Parathyroid adenoma (tissue), 2 donors: Measurements from ENCODE around the gene CAB39.

ENCODE experiments used
- H2AFZ ChIP-seq: fragments of 300-600 bp; sonication (generic); one replicate; pipeline ENCODE4 v1.7.0; 2017; ENCODE audit warnings: antibody characterized with exemption, mild to moderate bottlenecking
- H3K27ac ChIP-seq: fragments of 300-600 bp; sonication (generic); one replicate; pipeline ENCODE4 v1.7.0; 2017
- H3K27me3 ChIP-seq: fragments of 300-600 bp; sonication (generic); one replicate; pipeline ENCODE4 v1.7.0; 2017; ENCODE audit warnings: low read length; ENCODE audit not compliant: control insufficient read depth, insufficient read depth
- H3K36me3 ChIP-seq: fragments of 300-600 bp; sonication (generic); one replicate; pipeline ENCODE4 v1.7.0; 2017; ENCODE audit warnings: low read length; ENCODE audit not compliant: control insufficient read depth, insufficient read depth
- H3K4me1 ChIP-seq: fragments of 300-600 bp; sonication (generic); one replicate; pipeline ENCODE4 v1.7.0; 2017; ENCODE audit warnings: control low read depth
- H3K4me2 ChIP-seq: fragments of 300-600 bp; sonication (generic); one replicate; pipeline ENCODE4 v1.7.0; 2017; ENCODE audit warnings: low read length
- H3K4me3 ChIP-seq: fragments of 300-600 bp; sonication (generic); one replicate; pipeline ENCODE4 v1.7.0; 2017; ENCODE audit warnings: low read depth, low read length
- H3K79me2 ChIP-seq: fragments of 300-600 bp; sonication (generic); one replicate; pipeline ENCODE4 v1.7.0; 2017; ENCODE audit warnings: control low read depth
- H3K9ac ChIP-seq: fragments of 300-600 bp; sonication (generic); one replicate; pipeline ENCODE4 v1.7.0; 2017; ENCODE audit warnings: mild to moderate bottlenecking
- H3K9me3 ChIP-seq: fragments of 300-600 bp; sonication (generic); one replicate; pipeline ENCODE4 v1.7.0; 2017; ENCODE audit warnings: low read length; ENCODE audit not compliant: control insufficient read depth
- CTCF ChIP-seq: fragments of 300-600 bp; sonication (generic); IDR thresholded peaks from one replicate; pipeline ENCODE4 v1.7.0; 2017; ENCODE audit warnings: antibody characterized with exemption, mild to moderate bottlenecking
- donor health status: primary hyperparathyroidism.

CAB39 gene

GRCh38 chr2:230825354-230825753 lies 112.7 kb downstream of the CAB39 start:
- Histone ChIP-seq H3K4me1 (peaks cover 18% of the 10 kb centered on the region), H3K36me3 (no peaks in the 10 kb centered on the region), H3K27ac (no peak overlapping the region), H3K9ac (no peak overlapping the region), H3K9me3 (no peaks in the 10 kb centered on the region), H3K4me3 (no peak overlapping the region), H3K27me3 (peaks cover 3% of the 10 kb centered on the region), H2AFZ (no peak overlapping the region), H3K79me2 (no peaks in the 10 kb centered on the region), H3K4me2 (no peak overlapping the region)
- no peak for TF ChIP-seq CTCF

- no peaks in the 10 kb centered on the region for H3K36me3 ChIP-seq
- H3K4me1 ChIP-seq = peaks cover 8% of the 10 kb centered on the region
- no peak for TF ChIP-seq CTCF
- H3K9me3 ChIP-seq = no peaks in the 10 kb centered on the region
- H3K4me2 ChIP-seq = no peak overlapping the region
- H3K27ac ChIP-seq = no peak overlapping the region
- H3K27me3 ChIP-seq = peaks cover 3% of the 10 kb centered on the region
- H2AFZ ChIP-seq = peak overlapping the region; percentile 57
- no peak overlapping the region for H3K9ac ChIP-seq
- no peak overlapping the region for H3K4me3 ChIP-seq
- no peaks in the 10 kb centered on the region for H3K79me2 ChIP-seq
Observed at GRCh38 chr2:230827774-230828271, 115.2 kb downstream of the CAB39 start.

GRCh38 chr2:230828272-230828961 lies 115.8 kb downstream of the CAB39 start:
- Histone ChIP-seq H2AFZ (peak overlapping the region; percentile 57), H3K27me3 (peaks cover 3% of the 10 kb centered on the region)

GRCh38 chr2:230829293-230829692 lies 116.7 kb downstream of the CAB39 start:
- TF ChIP-seq CTCF = no peak
- no peaks in the 10 kb centered on the region for H3K79me2 ChIP-seq
- no peak overlapping the region for H3K27ac ChIP-seq
- no peak overlapping the region for H3K4me3 ChIP-seq
- peaks cover 3% of the 10 kb centered on the region for H3K27me3 ChIP-seq
- no peak overlapping the region for H2AFZ ChIP-seq
- no peaks in the 10 kb centered on the region for H3K36me3 ChIP-seq
- H3K9me3 ChIP-seq = no peaks in the 10 kb centered on the region
- no peak overlapping the region for H3K4me2 ChIP-seq
- H3K9ac ChIP-seq = no peak overlapping the region
- H3K4me1 ChIP-seq = no peaks in the 10 kb centered on the region

More at GRCh38 chr2:230828272-230828961, 115.8 kb downstream of the CAB39 start:
- Histone ChIP-seq H3K36me3 (no peaks in the 10 kb centered on the region), H3K79me2 (no peaks in the 10 kb centered on the region), H3K9ac (no peak overlapping the region), H3K4me1 (peaks cover 2% of the 10 kb centered on the region), H3K9me3 (no peaks in the 10 kb centered on the region), H3K4me2 (no peak overlapping the region), H3K4me3 (no peak overlapping the region), H3K27ac (no peak overlapping the region)
- no peak for TF ChIP-seq CTCF

GRCh38 chr2:230829959-230830358 lies 117.3 kb downstream of the CAB39 start:
- TF ChIP-seq CTCF = no peak
- Histone ChIP-seq H3K27ac (no peak overlapping the region), H3K9ac (no peak overlapping the region), H3K36me3 (no peaks in the 10 kb centered on the region), H3K4me2 (no peak overlapping the region), H3K27me3 (peaks cover 3% of the 10 kb centered on the region), H3K4me3 (no peak overlapping the region), H3K4me1 (no peaks in the 10 kb centered on the region), H3K79me2 (no peaks in the 10 kb centered on the region), H3K9me3 (no peaks in the 10 kb centered on the region), H2AFZ (no peak overlapping the region)
